ENCODE results near the gene MCAT. TPM values are rescaled to one million over a fixed set of nuclear protein-coding genes. Genes with fewer than 3 reads are reported as not detected.

MCAT gene
- total and polyA plus RNA-seq, 10 donors, result 7.6 to 25.3 (median 11.4) TPM

DNA sequence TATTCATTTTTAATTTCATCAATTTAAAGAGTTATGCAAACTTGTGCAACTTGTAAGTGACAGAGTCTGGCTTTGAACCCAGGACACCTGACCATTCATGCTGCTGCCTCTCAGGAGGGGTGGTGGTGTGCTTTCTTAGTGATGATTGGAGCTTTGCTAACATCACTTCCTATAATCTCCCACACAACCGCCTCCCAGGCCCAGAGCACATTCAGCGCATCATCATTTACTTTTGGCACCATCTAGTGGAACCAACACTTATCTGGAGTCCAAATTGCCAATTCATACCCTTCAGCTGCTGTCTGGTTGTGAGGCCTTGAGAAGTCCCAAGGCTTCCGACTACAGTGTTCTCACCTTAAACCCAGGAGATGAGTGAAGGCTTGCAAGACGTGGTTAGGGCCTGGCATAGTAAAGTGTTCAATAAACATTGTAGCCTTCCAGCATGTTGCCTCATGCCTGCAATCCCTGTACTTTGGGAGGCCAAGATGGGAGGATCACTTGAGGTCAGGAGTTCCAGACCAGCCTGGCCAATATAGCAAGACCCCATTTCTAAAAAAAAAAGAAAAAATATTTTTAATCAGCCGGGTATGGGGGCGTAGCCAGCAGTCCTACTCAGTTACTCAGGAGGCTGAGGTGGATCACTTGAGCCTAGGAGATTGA lies 52.9 kb downstream of the MCAT start:
- WGBS, 5 donors, result 41 to 57% (median 54%) methylated on average over 6 of the region's 6 CpGs
- Histone ChIP-seq H3K4me1 (peaks cover 9 to 29% (median 15%) of the 10 kb centered on the region in 6 donors), H3K9me3 (no peaks in the 10 kb centered on the region), H3K4me3 (no peak overlapping the region), H3K27me3 (replicated peaks in 1 of 7) (no peaks in the 10 kb centered on the region), H3K27ac (peak overlapping the region in 4 of 8 donors; percentile 60 to 85 (median 83)), H3K36me3 (no peaks in the 10 kb centered on the region)
- DNase-seq, result no peak
- intact Hi-C loops (cut with DNase I; ENCODE audit: low total_unique reads), result no loop called here
- TF ChIP-seq POLR2AphosphoS5 (IDR thresholded peaks at IDR 0.05) (peak in 1 of 3 donors; percentile 24), POLR2A (IDR thresholded peaks at IDR 0.05) (no peak)
- TF ChIP-seq, protein P1, sequence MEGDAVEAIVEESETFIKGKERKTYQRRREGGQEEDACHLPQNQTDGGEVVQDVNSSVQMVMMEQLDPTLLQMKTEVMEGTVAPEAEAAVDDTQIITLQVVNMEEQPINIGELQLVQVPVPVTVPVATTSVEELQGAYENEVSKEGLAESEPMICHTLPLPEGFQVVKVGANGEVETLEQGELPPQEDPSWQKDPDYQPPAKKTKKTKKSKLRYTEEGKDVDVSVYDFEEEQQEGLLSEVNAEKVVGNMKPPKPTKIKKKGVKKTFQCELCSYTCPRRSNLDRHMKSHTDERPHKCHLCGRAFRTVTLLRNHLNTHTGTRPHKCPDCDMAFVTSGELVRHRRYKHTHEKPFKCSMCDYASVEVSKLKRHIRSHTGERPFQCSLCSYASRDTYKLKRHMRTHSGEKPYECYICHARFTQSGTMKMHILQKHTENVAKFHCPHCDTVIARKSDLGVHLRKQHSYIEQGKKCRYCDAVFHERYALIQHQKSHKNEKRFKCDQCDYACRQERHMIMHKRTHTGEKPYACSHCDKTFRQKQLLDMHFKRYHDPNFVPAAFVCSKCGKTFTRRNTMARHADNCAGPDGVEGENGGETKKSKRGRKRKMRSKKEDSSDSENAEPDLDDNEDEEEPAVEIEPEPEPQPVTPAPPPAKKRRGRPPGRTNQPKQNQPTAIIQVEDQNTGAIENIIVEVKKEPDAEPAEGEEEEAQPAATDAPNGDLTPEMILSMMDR (IDR thresholded peaks at IDR 0.05 in 8 of 11, conservative IDR thresholded peaks at IDR 0.05 in 3 of 11), result peak in 8 of 11 experiments; percentile 17 to 49 (median 34)

DNA sequence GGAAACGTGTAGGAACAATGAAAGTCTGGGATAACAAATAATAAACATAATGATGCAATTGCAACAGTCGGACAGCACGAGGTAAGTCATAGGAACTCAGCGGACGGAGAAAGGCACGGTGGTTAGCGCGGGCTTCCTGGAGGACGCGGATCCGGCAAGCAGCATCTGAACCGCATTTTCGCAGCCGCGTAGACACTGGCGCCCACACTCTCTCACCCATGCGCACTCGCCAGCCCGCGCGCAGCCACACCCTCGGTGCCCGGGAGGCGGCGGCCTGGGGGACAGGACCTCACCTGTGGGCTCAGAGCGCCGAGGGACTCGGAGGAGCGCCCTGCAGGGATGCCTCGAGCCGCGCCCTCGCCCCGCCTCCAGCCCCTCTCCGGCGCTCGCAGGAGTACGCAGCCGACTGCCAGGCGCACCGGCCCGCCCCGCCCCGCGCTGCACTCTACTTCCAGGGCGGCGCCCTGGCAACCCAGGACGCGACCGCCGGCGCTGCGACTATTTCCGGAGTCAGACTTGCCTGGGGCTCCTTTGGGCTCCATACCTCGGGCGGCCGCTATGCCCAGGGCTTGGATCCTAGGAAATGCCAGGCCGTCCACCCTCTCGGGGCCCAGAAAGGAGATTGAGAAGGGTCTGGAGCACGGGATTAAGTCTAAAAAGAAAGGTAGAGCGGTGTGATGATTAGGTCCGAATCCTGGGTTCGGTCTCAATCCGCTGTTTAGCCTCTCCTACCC lies 54.0 kb downstream of the MCAT start, which contains the start of gene TTLL1:
Gene TTLL1 (minus strand): TSS at position 408 of the 734 bp plus-strand sequence. CDS start 13,805 bp downstream, outside the sequence.
- peak within 1 kb of the TSS; percentile 80 to 97 (median 92) for H3K4me3 ChIP-seq
- no peaks in the 10 kb centered on the region for H3K9me3 ChIP-seq
- DNase-seq, result peak; percentile 98
- H3K36me3 ChIP-seq, result no peaks in the 10 kb centered on the region
- peaks cover 9 to 29% (median 15%) of the 10 kb centered on the region in 6 donors for H3K4me1 ChIP-seq
- intact Hi-C loops (cut with DNase I; ENCODE audit: low total_unique reads), result no loop called here
- TF ChIP-seq POLR2AphosphoS5 (IDR thresholded peaks at IDR 0.05) (peak; percentile 78 to 88 (median 85)), POLR2A (IDR thresholded peaks at IDR 0.05) (no peak)
- TF ChIP-seq, protein P1 (IDR thresholded peaks at IDR 0.05 in 8 of 11, conservative IDR thresholded peaks at IDR 0.05 in 3 of 11), result peak in 7 of 11 experiments; percentile 4 to 47 (median 29)
- H3K27ac ChIP-seq, result peak within 1 kb of the TSS in 7 of 8 donors; percentile 35 to 85 (median 79)
- H3K27me3 ChIP-seq (replicated peaks in 1 of 7), result no peaks in the 10 kb centered on the region
- WGBS, 5 donors, result 3 to 7% (median 4%) methylated on average over 39 to 64 of the region's 64 CpGs

DNA sequence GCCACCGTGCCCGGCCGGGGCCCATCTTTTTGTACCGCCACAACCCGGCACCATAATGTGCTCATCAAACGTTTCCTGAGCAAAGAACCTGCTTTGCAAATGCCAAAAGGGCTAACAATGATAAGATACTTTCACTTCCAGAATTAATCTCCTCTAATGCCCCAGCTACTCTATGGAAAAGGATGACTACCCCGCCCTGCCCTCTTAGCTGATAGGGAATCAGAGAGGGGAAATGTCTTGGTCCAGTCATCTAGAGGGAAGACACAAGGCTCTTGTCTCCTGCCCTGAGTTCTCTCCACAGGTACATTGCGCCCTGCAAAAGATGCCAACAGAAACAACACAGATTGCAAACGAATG lies 54.6 kb downstream of the MCAT start:
- no peaks in the 10 kb centered on the region for H3K9me3 ChIP-seq
- no peaks in the 10 kb centered on the region for H3K36me3 ChIP-seq
- DNase-seq, result no peak
- 44 to 65% (median 48%) methylated on average over 9 of the region's 9 CpGs for WGBS, 5 donors
- peaks cover 9 to 29% (median 15%) of the 10 kb centered on the region in 6 donors for H3K4me1 ChIP-seq
- peak overlapping the region in 6 of 8 donors; percentile 35 to 85 (median 80) for H3K27ac ChIP-seq
- no peak for TF ChIP-seq POLR2AphosphoS5 (IDR thresholded peaks at IDR 0.05)
- H3K27me3 ChIP-seq (replicated peaks in 1 of 7), result no peaks in the 10 kb centered on the region
- intact Hi-C loops (cut with DNase I; ENCODE audit: low total_unique reads), result no loop called here
- H3K4me3 ChIP-seq, result peak overlapping the region; percentile 80 to 97 (median 92)

DNA sequence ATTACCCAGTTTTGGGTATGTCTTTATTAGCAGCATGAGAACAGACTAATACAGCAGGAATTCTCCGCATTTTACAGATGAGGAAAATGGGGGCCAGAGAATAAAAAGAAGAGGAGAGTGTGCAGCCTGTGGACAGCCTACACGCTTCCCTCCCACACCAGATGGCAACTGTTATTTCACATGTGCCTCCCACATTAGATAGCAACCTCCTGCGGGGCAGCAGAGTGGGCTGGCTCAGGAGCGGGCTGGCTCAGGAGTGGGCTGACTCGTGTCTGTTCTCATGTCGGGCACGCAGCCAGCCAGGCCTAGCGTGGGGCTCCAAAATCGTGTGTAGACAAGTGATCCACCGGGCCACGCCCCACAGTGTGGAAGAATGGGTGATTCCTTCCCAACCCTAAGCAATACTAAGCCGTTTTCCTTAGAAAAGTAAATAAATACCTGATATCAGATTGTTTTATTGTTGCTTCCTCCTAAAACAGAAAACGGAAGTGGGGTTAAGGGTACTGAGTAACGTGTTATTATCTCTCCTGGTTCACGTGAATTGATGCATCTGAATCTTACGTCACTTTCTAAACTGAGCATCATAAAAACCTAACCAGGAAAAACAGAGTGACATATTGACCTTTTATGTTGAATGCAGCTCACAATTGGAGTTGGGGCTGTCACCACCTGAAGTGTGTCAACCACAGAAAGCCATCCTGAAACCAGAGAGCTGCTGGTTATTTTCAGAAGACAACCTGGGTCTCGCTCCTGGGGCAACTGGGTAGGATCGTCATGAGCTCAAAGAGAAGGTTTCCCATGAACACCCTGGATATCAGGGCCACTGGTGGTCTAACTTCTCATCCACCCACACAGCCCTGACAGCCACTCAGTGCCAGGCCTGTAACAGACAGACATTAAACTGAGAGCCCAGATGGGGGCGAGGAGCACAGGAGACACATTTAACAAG lies 57.3 kb downstream of the MCAT start:
- TF ChIP-seq POLR2AphosphoS5 (IDR thresholded peaks at IDR 0.05) (no peak), POLR2A (IDR thresholded peaks at IDR 0.05) (no peak)
- TF ChIP-seq, protein P1 (IDR thresholded peaks at IDR 0.05 in 8 of 11, conservative IDR thresholded peaks at IDR 0.05 in 3 of 11), result no peak
- H3K27me3 ChIP-seq (replicated peaks in 1 of 7), result no peaks in the 10 kb centered on the region
- intact Hi-C loops (cut with DNase I; ENCODE audit: low total_unique reads), result no loop called here
- H3K9me3 ChIP-seq, result no peaks in the 10 kb centered on the region
- no peaks in the 10 kb centered on the region for H3K36me3 ChIP-seq
- DNase-seq, result no peak
- H3K27ac ChIP-seq, result peak overlapping the region in 3 of 8 donors; percentile 31 to 49 (median 38)
- no peak overlapping the region for H3K4me3 ChIP-seq
- H3K4me1 ChIP-seq, result peaks cover 9 to 24% (median 15%) of the 10 kb centered on the region in 6 donors
- WGBS, 5 donors, result 84 to 88% (median 86%) methylated on average over 17 to 19 of the region's 19 CpGs
